Measurements from ENCODE around the gene SCGN. TPM values are rescaled to one million over a fixed set of nuclear protein-coding genes. Genes with fewer than 3 reads are reported as not detected.

Gene SCGN
- total RNA-seq, 1 donor: not detected

DNA sequence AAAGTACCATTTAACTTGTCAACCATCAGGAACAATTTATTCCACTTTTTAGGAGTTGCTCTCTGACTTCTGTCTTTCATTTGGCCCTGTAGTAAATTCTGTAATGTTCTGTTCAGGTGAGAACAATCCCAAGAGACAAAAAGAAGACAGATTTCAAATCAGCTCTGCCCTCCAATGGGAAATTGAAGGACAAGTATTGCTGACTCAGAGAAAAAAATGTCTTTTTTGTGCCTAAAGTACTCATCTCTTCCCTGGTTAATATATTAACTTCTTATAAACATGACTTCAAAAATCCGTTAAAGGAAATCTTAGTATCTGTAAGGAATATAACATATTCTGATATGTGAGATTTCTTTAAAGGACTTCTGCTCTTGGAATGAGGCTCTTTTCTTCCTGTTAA lies 38.6 kb upstream of the SCGN start:
- TF ChIP-seq, protein P1, sequence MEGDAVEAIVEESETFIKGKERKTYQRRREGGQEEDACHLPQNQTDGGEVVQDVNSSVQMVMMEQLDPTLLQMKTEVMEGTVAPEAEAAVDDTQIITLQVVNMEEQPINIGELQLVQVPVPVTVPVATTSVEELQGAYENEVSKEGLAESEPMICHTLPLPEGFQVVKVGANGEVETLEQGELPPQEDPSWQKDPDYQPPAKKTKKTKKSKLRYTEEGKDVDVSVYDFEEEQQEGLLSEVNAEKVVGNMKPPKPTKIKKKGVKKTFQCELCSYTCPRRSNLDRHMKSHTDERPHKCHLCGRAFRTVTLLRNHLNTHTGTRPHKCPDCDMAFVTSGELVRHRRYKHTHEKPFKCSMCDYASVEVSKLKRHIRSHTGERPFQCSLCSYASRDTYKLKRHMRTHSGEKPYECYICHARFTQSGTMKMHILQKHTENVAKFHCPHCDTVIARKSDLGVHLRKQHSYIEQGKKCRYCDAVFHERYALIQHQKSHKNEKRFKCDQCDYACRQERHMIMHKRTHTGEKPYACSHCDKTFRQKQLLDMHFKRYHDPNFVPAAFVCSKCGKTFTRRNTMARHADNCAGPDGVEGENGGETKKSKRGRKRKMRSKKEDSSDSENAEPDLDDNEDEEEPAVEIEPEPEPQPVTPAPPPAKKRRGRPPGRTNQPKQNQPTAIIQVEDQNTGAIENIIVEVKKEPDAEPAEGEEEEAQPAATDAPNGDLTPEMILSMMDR (IDR thresholded peaks at IDR 0.05; ENCODE audit: insufficient read depth, low read length): no peak
- no peak for DNase-seq (ENCODE audit: low read depth)

DNA sequence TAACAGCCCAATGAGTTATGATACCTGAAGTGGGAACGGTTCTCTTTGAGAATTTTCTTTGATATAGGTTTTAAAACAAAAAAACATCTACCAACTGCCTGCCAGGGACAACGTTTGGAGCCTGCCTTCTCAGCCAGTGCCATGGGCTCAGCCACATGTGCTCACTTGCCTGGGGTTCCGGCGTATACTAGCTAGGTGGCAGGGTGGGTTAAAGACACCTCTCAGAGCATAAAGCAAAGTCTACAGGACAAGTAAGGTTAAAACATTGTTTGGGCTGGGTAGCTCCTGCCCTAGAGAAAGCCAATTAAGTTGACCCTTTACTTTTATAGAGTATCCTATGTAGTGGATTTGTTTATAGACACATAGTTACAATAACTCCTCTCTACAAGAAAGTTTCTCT lies 38.0 kb upstream of the SCGN start:
- no peak for DNase-seq (ENCODE audit: low read depth)

More for the DNA sequence above, 38.6 kb upstream of the SCGN start:
- no peak overlapping the region for H3K4me3 ChIP-seq (ENCODE audit: low read depth, low read length)

DNA sequence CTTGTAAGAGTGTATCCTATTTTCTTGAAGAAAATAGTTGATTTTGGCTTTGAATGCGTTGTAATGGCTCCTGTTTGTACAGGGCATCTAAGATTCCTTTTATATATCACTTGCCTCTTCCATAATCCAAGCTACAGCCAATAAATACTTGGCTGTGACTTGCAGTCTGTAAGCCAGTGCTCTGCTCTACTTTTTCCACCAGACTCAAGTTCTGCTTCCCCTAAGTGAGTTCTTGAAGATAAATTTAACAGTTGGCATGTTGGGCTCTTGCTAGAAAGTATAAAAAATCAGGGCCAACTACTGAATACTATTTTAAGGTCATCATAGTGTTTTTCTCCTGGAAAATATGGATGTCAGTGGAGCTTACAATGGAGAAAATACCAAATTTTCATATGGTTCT lies 36.5 kb upstream of the SCGN start:
- no peak for DNase-seq (ENCODE audit: low read depth)
- H3K4me3 ChIP-seq (ENCODE audit: low read depth, low read length): no peak overlapping the region
- TF ChIP-seq, protein P1 (IDR thresholded peaks at IDR 0.05; ENCODE audit: insufficient read depth, low read length): no peak

More for the DNA sequence above, 38.0 kb upstream of the SCGN start:
- TF ChIP-seq, protein P1 (IDR thresholded peaks at IDR 0.05; ENCODE audit: insufficient read depth, low read length): no peak
- no peak overlapping the region for H3K4me3 ChIP-seq (ENCODE audit: low read depth, low read length)

DNA sequence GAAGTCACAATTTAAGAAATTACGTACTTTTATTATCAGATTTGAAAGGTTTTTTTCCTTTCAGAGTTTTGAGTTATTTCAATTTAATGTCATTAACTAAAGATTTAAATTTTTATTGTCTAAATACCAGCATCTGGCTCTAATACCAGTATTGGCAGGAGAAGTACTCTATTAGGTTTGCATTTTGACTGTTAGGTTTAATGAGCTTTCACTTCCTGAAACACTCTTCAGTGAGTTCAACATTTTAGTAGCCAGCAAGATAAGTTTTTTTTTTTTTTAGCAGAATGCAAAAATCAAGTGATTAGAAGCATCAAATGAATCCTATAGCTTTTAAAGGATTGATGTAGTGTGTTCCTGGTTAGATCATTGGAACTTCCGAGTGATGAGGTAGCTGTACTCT lies 34.0 kb upstream of the SCGN start:
- no peak for DNase-seq (ENCODE audit: low read depth)
- H3K4me3 ChIP-seq (ENCODE audit: low read depth, low read length): no peak overlapping the region
- TF ChIP-seq, protein P1 (IDR thresholded peaks at IDR 0.05; ENCODE audit: insufficient read depth, low read length): no peak

DNA sequence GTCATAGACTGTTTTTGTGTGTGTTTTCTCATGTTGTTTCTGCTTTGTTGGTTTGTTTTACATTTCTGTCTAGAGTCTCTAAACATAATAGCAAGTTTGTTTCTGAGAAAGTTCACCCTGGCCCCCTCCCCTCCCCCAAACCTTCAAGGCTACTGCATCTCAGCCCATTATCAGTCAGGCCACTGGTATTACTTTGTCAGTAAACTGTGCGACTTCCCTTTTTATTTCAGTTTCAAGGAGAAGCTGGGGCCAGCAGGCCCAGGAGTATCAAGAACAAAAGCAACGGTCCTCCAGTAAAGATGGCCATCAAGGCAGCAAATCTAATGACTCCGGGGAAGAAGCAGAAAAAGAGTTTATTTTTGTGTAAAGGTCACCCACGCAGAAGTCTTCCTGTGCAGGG lies 32.8 kb upstream of the SCGN start:
- no peak for DNase-seq (ENCODE audit: low read depth)
- TF ChIP-seq, protein P1 (IDR thresholded peaks at IDR 0.05; ENCODE audit: insufficient read depth, low read length): no peak
- no peak overlapping the region for H3K4me3 ChIP-seq (ENCODE audit: low read depth, low read length)

DNA sequence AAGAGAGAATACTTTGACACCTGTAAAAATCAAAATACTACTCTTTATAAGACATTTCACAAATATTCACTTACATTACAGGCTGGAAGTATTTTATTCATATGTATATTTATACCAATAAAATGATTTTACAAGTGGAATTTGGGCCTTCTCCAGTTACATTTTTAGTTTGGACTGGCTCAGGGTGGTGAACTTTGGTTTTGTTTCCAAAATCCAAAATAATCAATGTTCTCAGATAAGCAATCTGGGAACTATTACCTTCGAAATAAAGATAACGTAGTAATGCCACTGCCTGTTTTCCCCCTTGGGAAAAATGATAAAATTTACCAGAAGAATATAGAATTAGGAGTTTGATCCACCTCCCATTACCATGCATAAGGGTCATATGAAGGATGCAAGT lies 31.6 kb upstream of the SCGN start:
- no peak for DNase-seq (ENCODE audit: low read depth)
- H3K4me3 ChIP-seq (ENCODE audit: low read depth, low read length): no peak overlapping the region
- TF ChIP-seq, protein P1 (IDR thresholded peaks at IDR 0.05; ENCODE audit: insufficient read depth, low read length): no peak

DNA sequence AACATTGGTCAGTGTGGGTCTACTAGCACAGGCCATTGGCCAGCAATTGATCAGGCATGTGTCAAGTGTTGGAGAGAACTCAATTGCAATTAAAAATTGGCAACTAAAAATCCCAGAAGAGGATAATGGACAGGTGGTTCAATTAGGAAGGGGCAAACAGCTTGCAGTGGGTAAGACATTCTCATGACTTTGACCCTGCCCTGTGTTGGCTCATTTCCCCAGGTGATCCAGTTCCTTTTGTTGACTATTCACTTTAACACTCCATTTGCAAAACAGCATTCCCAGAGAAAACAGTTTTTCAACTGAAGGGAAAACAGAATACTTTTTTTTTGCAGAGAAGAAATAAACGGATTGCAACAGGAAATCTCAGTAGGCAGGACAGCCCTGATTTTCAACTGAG lies 28.9 kb upstream of the SCGN start:
- TF ChIP-seq, protein P1 (IDR thresholded peaks at IDR 0.05; ENCODE audit: insufficient read depth, low read length): no peak
- no peak for DNase-seq (ENCODE audit: low read depth)
- H3K4me3 ChIP-seq (ENCODE audit: low read depth, low read length): no peak overlapping the region
